ENCODE data around the gene SULT1A1. TPM values are rescaled to one million over a fixed set of nuclear protein-coding genes. Genes with fewer than 3 reads are reported as not detected.

The SULT1A1 gene
- total RNA-seq, 1 donor from 2014 or later = 0.41 TPM

- DNase-seq (ENCODE audit: low read depth) (no peak), FAIRE-seq (no peak)
- Histone ChIP-seq H3K27me3 (ENCODE audit: insufficient read depth, low read length) (no peaks in the 10 kb centered on the region), H3K4me1 (ENCODE audit: insufficient read depth, low read length) (no peaks in the 10 kb centered on the region), H3K27ac (ENCODE audit: low read depth, low read length) (no peak overlapping the region), H3K9me3 (ENCODE audit: insufficient read depth, low read depth, low read length) (peaks cover 5% of the 10 kb centered on the region), H3K9ac (ENCODE audit: low read length) (no peak overlapping the region), H4K20me1 (ENCODE audit: insufficient read depth, low read length) (peaks cover 12% of the 10 kb centered on the region), H3K79me2 (ENCODE audit: insufficient read depth, low read length) (no peaks in the 10 kb centered on the region), H3K36me3 (ENCODE audit: insufficient read depth, low read length) (no peaks in the 10 kb centered on the region), H3K4me3 (ENCODE audit: insufficient read depth, low read depth, low read length) (no peak overlapping the region), H3K4me2 (ENCODE audit: low read length) (no peak overlapping the region), H2AFZ (ENCODE audit: low read depth, low read length) (no peak overlapping the region)
- TF ChIP-seq CTCF (IDR thresholded peaks at IDR 0.05; ENCODE audit: insufficient read depth, low read depth, low read length) (no peak), EZH2 (IDR thresholded peaks at IDR 0.05; ENCODE audit: insufficient read depth, low read length) (no peak)
- Mint-ChIP-seq H3K27me3 (ENCODE audit: low read depth, unreplicated experiment) (no peaks in the 10 kb centered on the region), H3K4me1 (ENCODE audit: low read depth, unreplicated experiment) (no peaks in the 10 kb centered on the region), H3K4me3 (ENCODE audit: unreplicated experiment) (no peak overlapping the region), H3K9me3 (ENCODE audit: unreplicated experiment) (peaks cover 2% of the 10 kb centered on the region), H3K36me3 (ENCODE audit: low read depth, unreplicated experiment) (peaks cover 7% of the 10 kb centered on the region), H3K27ac (ENCODE audit: unreplicated experiment) (no peak overlapping the region)
Measured at GRCh38 chr16:28563218-28563617, 46.6 kb downstream of the SULT1A1 start.

GRCh38 chr16:28562199-28562598, 47.6 kb downstream of the SULT1A1 start:
- no peaks in the 10 kb centered on the region for H3K4me1 ChIP-seq (ENCODE audit: insufficient read depth, low read length)
- no peaks in the 10 kb centered on the region for H3K79me2 ChIP-seq (ENCODE audit: insufficient read depth, low read length)
- DNase-seq (ENCODE audit: low read depth) (no peak), FAIRE-seq (no peak)
- H4K20me1 ChIP-seq (ENCODE audit: insufficient read depth, low read length) = peaks cover 12% of the 10 kb centered on the region
- no peaks in the 10 kb centered on the region for H3K9me3 Mint-ChIP-seq (ENCODE audit: unreplicated experiment)
- H3K27me3 ChIP-seq (ENCODE audit: insufficient read depth, low read length) = no peaks in the 10 kb centered on the region
- H3K4me1 Mint-ChIP-seq (ENCODE audit: low read depth, unreplicated experiment) = no peaks in the 10 kb centered on the region
- H3K9me3 ChIP-seq (ENCODE audit: insufficient read depth, low read depth, low read length) = peaks cover 2% of the 10 kb centered on the region
- no peak overlapping the region for H3K4me2 ChIP-seq (ENCODE audit: low read length)
- H3K27ac ChIP-seq (ENCODE audit: low read depth, low read length) = no peak overlapping the region
- peaks cover 9% of the 10 kb centered on the region for H3K36me3 Mint-ChIP-seq (ENCODE audit: low read depth, unreplicated experiment)
- no peak overlapping the region for H3K9ac ChIP-seq (ENCODE audit: low read length)
- no peaks in the 10 kb centered on the region for H3K27me3 Mint-ChIP-seq (ENCODE audit: low read depth, unreplicated experiment)
- no peak overlapping the region for H3K27ac Mint-ChIP-seq (ENCODE audit: unreplicated experiment)
- no peak overlapping the region for H2AFZ ChIP-seq (ENCODE audit: low read depth, low read length)
- no peaks in the 10 kb centered on the region for H3K36me3 ChIP-seq (ENCODE audit: insufficient read depth, low read length)
- TF ChIP-seq CTCF (IDR thresholded peaks at IDR 0.05; ENCODE audit: insufficient read depth, low read depth, low read length) = no peak
- no peak for TF ChIP-seq EZH2 (IDR thresholded peaks at IDR 0.05; ENCODE audit: insufficient read depth, low read length)
- H3K4me3 Mint-ChIP-seq (ENCODE audit: unreplicated experiment) = no peak overlapping the region
- H3K4me3 ChIP-seq (ENCODE audit: insufficient read depth, low read depth, low read length) = no peak overlapping the region

- Mint-ChIP-seq H3K36me3 (ENCODE audit: low read depth, unreplicated experiment) (peaks cover 9% of the 10 kb centered on the region), H3K4me1 (ENCODE audit: low read depth, unreplicated experiment) (no peaks in the 10 kb centered on the region), H3K9me3 (ENCODE audit: unreplicated experiment) (no peaks in the 10 kb centered on the region), H3K27ac (ENCODE audit: unreplicated experiment) (no peak overlapping the region), H3K4me3 (ENCODE audit: unreplicated experiment) (no peak overlapping the region), H3K27me3 (ENCODE audit: low read depth, unreplicated experiment) (no peaks in the 10 kb centered on the region)
- Histone ChIP-seq H4K20me1 (ENCODE audit: insufficient read depth, low read length) (peaks cover 12% of the 10 kb centered on the region), H3K27me3 (ENCODE audit: insufficient read depth, low read length) (no peaks in the 10 kb centered on the region), H3K9ac (ENCODE audit: low read length) (no peak overlapping the region), H3K36me3 (ENCODE audit: insufficient read depth, low read length) (no peaks in the 10 kb centered on the region), H3K79me2 (ENCODE audit: insufficient read depth, low read length) (no peaks in the 10 kb centered on the region), H3K4me2 (ENCODE audit: low read length) (no peak overlapping the region), H3K9me3 (ENCODE audit: insufficient read depth, low read depth, low read length) (no peaks in the 10 kb centered on the region), H3K27ac (ENCODE audit: low read depth, low read length) (no peak overlapping the region), H2AFZ (ENCODE audit: low read depth, low read length) (no peak overlapping the region), H3K4me3 (ENCODE audit: insufficient read depth, low read depth, low read length) (no peak overlapping the region), H3K4me1 (ENCODE audit: insufficient read depth, low read length) (no peaks in the 10 kb centered on the region)
- FAIRE-seq = no peak
- DNase-seq (ENCODE audit: low read depth) = no peak
- TF ChIP-seq EZH2 (IDR thresholded peaks at IDR 0.05; ENCODE audit: insufficient read depth, low read length) (no peak), CTCF (IDR thresholded peaks at IDR 0.05; ENCODE audit: insufficient read depth, low read depth, low read length) (no peak)
Measured at GRCh38 chr16:28561557-28562187, 48.2 kb downstream of the SULT1A1 start.
